GM18502 (cell line): ENCODE measurements around the gene KCNG2.

Experiments
- ATAC-seq: cut with Tn5 transposase; IDR thresholded peaks from one replicate; pipeline ENCODE4 v1.9.1; 2021; ENCODE audit warnings: mild to moderate bottlenecking; ENCODE audit not compliant: unreplicated experiment, poor library complexity

KCNG2 gene

DNA sequence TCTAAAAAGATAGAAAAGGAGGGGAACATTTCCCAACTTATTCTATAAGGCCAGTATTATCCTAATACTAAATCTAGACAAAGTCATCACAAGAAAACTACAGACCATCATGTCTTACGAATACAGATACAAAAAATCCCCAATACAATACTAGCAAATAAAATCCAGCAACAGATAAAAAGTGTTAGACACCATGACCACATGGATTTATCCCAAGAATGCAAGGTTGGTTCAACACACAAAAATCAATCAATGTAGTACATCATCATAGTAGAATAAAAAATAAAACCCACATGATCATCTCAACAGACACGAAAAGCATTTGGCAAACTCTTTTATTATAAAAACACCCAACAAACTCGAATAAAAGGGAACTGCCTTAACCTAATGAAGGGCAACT, 135.2 kb downstream of the KCNG2 start:
- no peak for ATAC-seq

DNA sequence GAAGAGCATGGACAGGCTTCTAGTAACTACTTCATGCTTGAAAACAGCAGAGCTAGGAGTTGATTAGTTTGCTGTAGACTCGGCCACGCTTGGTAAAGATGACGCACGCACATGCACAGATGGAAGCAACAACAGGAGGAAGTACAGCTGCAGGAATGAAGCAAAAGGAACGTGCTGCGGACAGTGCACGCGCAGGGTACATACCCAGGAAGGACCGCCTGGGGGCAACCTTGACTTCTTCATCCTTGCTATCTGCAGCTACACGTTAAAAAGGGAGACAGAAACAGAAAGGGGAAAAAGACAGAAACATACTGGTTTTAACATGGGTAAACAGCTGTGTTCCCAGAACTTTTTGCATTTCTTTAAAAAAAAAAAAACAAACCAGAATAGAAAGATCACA, 136.0 kb downstream of the KCNG2 start:
- ATAC-seq, result no peak

DNA sequence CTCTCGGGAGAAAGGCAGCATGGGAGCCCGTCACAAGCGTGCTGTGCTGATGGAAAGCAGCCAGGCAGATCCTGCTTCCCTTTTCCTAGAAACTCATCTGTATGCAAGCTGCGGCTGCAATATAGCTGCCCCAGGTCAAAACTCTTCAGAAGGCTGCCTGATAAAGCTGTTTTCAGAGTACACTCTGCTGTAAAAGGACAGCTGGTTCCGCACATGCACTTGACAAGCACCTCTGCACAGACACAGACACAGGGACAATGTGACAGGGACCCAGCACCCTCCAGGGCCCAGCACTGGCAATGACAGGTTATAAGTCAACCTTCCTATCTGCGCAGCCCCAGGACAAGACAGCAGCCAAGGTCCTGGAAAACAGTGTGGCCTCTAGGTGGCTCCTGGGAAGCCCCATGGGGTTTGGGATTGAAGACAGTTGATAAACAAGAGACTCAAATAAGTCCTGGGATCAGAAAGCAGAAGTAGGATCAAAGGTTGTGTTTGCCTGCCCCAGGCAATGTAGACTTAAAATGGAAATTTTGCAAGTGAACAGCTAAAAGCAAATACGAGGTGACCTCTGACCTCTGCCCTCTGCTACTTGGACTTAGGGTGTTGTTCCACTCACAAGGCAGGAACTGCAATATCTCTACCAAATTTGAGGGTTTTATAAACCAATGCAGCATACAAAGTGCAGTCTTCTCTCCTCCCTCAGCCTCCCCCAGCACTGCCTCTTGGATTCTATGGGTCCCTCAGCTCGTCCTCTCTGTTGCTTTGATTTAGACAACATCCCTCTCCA, 136.8 kb downstream of the KCNG2 start:
- ATAC-seq, result no peak

DNA sequence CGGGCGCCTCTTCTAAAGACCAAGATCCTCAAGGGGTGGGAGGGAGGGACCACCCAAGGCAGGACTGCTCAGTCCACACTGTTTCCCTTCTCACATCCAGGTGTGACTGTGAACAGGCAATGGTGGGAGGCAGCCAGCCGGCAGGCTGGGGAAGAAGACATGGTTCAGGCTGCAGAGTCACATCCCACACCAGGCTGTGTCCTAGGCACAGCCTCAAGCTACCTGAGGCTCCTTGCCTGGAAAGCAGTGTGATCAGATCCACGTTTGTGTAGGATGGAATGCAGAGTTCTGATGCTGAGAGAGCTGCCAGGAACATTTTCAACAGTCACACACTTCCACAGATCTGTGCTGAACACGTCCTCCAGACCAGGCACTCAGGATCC, 137.4 kb downstream of the KCNG2 start:
- ATAC-seq, result no peak

DNA sequence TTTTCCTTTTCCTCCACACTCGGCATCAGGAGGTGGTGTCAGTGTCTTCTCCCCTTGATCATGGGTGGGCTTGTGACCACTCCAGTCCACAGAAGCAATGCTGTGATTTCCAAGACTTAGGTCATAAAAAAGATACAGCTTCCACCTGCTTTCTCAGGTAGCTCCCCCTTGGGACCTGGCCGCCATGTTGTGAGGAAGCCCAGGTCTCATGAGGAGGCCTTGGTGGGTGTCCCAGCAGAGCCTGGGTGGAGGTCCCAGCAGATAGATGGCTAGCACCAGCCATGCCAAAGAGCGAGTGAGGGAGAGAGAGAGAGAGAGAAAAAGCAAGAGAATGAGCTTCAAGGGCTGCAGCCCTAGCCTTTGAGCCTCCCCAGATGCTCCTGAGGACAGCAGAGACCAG, 137.8 kb downstream of the KCNG2 start:
- ATAC-seq, result no peak

DNA sequence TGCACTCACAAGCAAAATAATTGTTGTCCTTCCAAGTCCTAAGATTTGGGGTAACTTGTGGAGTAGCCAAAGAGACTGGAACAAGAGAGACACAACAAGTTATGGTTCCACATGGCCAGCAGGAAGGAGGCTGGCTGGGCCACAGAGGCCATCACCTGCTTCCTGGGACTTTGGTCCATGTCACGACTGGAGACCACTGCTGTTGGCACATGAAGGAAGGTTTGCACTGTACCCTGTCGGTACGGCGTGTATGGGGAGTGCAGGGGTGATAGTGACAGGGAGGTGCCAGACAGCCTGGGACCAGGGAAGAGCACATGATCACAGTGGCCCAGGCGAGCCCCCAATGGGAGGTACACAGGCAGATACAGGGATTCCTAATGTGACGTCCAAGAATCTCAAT, 138.2 kb downstream of the KCNG2 start:
- ATAC-seq, result no peak

DNA sequence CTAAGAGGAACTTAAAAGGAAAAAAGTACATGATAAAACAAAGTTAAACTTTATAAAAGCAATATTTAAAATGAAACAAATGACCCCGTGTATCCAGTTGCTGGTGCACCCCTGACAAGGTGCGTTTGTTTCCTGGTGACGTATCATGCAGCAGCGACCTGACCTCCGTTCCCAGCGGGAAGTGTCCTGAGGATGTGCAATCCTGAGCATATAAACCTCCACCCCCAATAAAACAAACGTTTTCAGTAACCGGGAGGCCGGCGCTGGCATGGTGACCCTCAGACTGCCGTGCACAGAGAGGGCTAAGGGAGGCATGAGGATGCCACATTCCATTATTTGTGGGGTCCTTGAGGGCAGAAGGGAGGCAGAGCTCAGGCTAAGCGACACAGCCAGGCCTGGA, 138.9 kb downstream of the KCNG2 start:
- ATAC-seq, result no peak

DNA sequence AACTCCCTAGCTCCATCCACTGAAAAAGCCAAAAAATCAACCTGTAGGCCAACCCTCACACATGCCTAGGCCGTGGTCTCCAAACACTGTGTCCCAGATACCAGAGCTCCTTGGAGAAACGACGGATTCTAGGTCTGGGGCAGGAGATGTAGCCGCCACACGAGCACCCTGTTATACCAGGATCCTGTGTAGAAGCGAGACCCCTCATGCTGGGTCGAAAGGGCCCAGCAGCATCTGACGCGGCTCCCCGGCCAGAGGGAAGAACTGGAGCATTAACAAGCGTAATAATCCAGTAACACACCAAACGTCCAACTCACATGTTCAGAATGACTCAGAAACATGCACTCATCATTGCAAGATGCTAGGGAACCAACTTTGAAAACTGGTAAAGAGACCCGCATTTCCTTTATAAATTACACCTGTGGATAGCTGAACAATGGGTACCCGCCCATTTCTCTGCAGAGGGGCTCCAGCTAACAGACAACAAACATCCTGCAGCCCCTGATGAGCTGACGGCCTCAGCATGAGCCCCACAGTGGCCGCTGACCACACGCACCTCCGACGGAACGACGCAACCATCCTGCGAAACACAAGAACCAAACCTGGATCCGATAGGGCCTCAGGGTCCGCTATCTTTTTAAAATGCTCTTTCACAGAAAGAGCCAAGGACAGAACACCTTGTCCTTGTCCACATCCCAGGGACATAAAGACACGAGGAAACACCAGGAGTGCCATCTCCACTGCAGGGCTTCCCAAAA, 139.5 kb downstream of the KCNG2 start:
- ATAC-seq, result no peak

DNA sequence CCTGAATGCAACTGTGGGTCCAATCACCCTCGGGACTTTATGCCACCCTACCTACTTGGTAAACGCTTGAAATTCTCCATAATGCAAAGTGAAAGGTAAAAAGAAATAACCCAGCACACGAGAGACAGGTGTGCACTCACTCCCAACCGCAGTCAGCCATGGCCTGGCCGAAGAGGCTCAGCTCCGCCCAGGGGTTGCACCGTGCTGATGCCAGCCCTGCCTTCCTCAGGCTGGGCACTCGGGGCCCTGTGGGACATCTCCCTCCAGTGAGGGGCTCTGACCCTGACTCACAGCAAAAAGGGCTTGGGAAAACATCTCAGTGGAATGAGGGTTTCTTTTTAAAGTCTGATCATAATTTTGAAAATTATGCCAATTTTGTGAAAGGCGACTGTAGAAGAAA, 140.5 kb downstream of the KCNG2 start:
- no peak for ATAC-seq

DNA sequence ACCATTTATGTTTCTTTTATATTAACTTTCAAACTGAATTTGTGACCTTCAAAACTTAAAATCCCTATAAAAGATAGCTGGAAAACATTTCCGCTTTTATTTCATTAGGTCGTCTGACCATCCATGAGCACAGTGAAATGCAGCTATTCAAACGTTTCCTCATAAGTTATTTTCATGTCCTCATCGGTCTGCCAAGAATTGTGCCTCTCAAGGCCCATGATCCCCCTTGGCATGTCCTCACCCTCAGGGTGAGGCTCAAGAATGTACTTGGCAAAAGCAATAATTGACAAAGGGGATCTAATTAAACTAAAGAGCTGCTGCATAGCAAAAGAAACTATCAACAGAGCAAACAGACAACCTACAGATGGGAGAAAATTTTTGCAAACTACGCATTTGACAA, 141.4 kb downstream of the KCNG2 start:
- no peak for ATAC-seq

DNA sequence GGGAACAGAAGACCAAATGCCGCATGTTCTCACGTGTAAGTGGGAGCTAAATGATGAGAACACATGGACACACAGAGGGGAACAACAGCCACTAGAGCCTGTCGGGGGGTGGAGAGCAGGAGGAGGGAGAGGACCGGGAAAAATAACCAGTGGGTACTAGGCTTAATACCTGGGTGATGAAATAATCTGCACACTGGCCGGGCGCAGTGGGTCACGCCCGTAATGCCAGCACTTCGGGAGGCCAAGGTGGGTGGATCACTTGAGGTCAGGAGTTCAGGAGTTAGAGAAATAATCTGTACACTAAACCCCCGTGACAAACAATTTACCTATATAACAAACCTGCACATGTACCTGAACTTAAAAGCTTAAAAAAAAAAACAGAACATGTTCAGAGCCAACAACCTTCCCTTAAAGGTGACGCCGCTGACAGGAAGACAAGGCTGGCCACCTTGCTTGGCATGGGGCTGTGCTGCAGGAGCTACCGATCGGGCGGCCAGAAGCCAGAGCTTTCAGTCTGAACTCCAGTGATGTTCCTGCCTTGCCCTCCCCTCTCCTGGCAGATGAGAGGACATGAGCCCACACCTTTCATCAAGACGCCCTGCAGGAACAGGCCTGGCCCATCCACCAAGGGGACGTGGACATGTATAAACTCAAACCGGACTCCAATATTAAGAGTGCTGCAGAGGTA, 142.5 kb downstream of the KCNG2 start:
- no peak for ATAC-seq

DNA sequence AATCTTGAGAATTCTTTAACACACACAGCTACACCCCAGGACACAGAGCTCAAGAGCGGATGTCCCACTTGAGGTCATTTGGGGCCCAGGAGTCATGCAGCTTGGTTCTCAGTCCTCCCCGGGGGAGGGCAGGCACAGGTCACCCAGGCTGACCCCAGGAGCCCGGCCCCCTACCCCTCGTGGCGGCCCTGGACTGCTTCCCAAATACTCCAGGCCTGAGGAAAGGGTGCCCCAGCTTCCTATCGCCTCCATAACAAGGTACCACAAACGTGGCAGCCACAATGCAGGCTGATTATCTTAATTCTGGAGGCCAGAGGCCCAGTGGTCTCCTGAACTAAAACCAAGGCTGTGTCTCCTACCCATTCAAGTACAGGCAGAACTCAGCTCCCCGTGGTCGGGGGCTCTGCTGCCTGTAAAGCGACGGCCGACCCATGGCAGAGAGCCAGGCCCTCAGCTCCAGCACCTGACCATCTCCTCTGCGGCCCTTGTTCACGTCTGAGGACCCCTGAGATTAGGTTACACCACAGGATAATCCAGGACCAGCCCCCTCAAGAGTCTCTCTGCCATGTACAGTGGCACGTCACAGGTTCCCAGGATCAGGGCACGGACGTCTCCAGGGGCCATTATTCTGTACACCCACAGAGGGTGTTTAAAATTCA, 143.2 kb downstream of the KCNG2 start:
- ATAC-seq, result no peak

DNA sequence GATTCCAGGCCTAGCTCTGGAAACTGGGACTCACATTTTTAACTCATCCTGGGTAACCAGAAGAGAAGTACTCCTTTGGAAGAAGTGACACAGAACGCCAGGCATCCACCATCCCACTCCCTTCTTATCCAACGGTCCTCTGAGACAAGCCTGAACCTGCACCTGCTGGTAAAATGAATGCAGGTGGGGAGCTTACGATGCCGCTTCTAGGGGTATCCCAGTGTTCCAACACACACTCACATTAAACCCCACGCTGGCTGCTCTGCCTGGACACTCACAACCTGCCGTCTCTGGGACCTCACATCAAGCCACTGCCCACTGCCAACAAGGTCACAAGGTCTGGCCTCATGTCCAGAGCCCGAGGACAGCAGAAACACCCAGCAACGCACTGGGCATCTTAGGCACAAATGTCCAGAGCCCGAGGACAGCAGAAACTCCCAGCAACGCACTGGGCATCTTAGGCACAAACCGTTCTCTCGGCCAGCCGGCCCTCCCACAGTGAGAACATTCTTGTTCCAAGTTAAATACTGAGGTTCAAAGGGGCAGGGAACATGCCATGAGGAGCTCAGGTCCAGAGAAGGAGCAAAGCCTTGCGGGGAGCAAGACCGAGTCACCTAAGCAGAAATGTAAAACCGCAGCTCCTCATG, 143.9 kb downstream of the KCNG2 start:
- ATAC-seq, result no peak

DNA sequence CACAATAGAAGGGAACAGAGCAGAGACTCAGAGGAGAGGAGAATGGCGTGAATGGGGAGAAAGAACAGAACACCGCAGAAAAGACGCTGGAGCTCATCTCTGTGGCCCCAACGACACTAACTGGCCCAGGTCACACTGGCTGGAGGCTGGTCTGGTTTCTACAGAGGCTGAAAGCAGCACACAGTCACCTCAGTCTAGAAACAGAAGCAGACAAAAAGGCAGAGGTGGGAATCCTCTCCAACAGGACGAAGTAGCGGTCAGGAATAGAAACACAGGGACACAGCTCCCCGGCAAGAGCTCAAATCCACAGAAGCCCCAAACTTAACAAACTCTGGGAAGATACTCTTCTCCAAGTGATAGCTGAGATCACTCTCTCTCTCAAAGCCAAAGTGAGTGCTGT, 144.5 kb downstream of the KCNG2 start:
- ATAC-seq, result no peak

DNA sequence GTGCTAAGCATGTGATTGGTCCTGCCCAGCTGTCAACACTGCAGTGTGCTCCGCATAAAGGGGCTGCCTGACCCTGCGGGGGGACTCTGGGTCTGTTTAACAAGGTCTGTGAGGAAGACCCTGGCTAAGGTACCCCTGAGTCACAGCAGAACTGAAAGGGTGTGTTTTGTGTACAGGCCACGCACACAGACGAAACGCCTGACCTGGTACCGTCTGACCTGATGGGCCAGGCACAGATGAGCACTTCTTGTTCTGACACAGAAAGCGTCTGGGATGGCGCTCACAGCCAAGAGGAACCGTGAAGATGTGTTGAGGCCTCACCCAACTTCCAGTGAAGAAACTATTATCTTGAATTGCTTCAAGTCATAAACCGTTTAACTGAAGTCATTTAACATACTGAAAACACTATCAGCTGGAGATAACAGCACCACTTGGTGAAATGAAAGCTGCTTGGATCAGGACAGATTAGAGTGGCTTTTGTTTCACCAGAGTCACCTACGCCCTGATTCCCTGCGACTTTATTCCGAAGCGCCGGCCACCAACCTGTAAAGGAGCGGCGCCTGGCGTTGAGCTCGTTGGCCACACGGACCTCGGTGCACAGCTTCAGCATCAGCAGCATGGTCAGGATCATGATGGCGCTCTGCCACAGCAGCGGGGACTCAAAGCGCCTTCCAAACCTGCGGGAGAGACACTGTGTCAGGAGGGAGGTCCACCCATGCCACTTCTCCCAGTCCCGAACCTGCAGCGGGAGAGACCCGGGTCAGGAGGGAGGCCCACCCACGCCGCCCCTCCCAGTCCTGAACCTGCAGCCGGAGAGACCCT, 145.3 kb downstream of the KCNG2 start:
- ATAC-seq, result no peak

DNA sequence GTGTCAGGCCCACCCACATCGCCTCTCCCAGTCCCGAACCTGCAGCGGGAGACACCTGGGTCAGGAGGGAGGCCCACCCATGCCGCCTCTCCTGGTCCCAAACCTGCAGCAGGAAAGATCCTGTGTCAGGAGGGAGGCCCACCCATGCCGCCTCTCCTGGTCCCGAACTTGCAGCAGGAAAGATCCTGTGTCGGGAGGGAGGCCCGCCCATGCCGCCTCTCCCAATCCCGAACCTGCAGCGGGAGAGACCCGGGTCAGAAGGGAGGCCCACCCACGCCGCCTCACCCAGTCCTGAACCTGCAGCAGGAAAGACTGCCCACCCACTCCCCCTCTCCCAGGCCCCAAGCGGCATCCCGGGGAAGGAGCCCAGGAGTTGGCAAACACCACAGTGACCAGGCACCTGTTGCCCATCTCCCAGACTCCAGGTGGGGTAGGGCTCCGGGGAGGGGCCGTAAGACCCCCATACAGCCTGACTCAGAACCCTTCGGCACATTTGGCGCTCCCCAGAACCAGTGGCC, 145.9 kb downstream of the KCNG2 start:
- ATAC-seq, result no peak

DNA sequence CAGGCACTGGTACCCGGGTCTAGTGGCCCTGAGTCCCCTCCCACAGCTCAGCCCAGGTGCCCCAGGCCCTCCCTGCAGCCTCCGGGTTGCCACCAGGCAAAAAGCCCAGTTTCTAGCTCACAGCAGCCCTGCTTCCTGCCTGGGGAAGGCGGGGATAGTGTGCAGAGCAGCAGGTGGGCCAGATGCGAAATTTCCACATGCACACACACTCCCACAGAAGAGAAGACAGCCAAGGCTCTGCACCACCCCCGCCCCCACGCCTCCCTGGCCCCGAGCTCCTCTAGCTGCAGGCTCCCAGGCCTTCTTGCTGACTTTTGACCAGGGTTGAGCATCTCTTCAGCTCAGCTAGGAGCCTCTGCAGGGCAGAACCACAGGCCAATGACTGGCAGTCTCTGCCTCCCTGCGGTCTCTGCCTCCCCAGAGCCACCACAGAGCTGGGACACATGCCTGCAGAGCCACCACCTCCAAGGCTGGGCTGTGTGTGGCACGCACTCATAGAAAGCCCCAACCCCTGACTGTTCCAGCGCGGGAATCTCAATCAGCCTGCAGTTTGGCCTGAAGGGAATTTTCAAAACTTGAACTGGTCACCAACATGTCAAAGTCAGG, 146.5 kb downstream of the KCNG2 start:
- ATAC-seq, result peak; percentile 62

DNA sequence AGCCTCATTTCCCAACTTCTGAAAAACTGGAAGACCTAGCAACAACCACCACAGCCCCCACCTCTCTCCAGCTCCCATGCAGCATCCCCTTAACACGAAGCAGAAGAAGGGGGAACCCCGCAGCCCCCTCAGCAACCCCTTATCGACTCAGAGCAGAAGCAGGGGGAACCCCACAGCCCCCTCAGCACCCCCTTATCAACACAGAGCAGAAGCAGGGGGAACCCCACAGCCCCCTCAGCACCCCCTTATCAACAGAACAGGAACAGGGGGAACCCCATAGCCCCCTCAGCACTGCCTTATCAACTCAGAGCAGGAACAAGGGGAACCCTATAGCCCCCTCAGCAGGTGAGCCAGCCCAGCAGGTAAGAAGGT, 147.0 kb downstream of the KCNG2 start:
- peak; percentile 16 for ATAC-seq
